HepG2 (cell line): Measurements from ENCODE around the gene CKAP2L. TPM values are rescaled to one million over a fixed set of nuclear protein-coding genes. Genes with fewer than 3 reads are reported as not detected.

Source experiments
- ARNTL ChIP-seq: sonication (generic); formaldehyde crosslinking; IDR thresholded peaks from 2 replicates; pipeline ENCODE4 v1.4.0; 2020; ENCODE audit warnings: mild to moderate bottlenecking, missing genetic modification reagents
- BRD4 ChIP-seq: sonication (generic); formaldehyde crosslinking; IDR thresholded peaks from 2 replicates; pipeline ENCODE4 v1.4.0; 2020; ENCODE audit warnings: missing genetic modification reagents
- DNMT3B ChIP-seq: conservative IDR thresholded peaks from 2 replicates; pipeline ENCODE4 v1.6.1; 2016; ENCODE audit warnings: missing biosample characterization, control low read depth
- EP300 ChIP-seq, 3 experiments: sonication (generic) in 1 of 3; formaldehyde crosslinking in 1 of 3; IDR thresholded peaks; 2 replicates each; pipeline versions ENCODE4 v1.5.1 to v1.6.1; 2011 to 2020; ENCODE audit warnings: low read depth in 2 of 3, low read length in 2 of 3, borderline replicate concordance in 1 of 3, improper control_type of control experiment in 1 of 3, mild to moderate bottlenecking in 1 of 3, missing genetic modification reagents in 1 of 3, moderate library complexity in 1 of 3
- FOXA3 ChIP-seq: IDR thresholded peaks from 2 replicates; pipeline ENCODE4 v1.6.1; 2016; ENCODE audit warnings: missing genetic modification reagents, missing compliant biosample characterization
- FOXK1 ChIP-seq: sonication (generic); formaldehyde crosslinking; IDR thresholded peaks from 2 replicates; pipeline ENCODE4 v1.4.0; 2020; ENCODE audit warnings: low read depth, missing genetic modification reagents, borderline replicate concordance
- HNF4A ChIP-seq: sonication (generic); formaldehyde crosslinking; IDR thresholded peaks from 2 replicates; pipeline ENCODE4 v1.4.0; 2020; ENCODE audit warnings: missing genetic modification reagents
- KDM1A ChIP-seq: IDR thresholded peaks from 2 replicates; pipeline ENCODE4 v1.6.1; 2016; ENCODE audit warnings: missing compliant biosample characterization
- MXI1 ChIP-seq: IDR thresholded peaks from 3 replicates; pipeline ENCODE4 v1.6.1; 2012; ENCODE audit warnings: low read depth, low read length, inconsistent platforms, borderline replicate concordance
- NR2C2 ChIP-seq: sonication (generic); formaldehyde crosslinking; IDR thresholded peaks from 2 replicates; pipeline ENCODE4 v1.4.0; 2020; ENCODE audit warnings: missing genetic modification reagents, mild to moderate bottlenecking, moderate library complexity, borderline replicate concordance
- NR2F2 ChIP-seq: IDR thresholded peaks from 2 replicates; pipeline ENCODE4 v1.6.1; 2012; ENCODE audit warnings: low read depth, inconsistent platforms, borderline replicate concordance
- PHF21A ChIP-seq: sonication (generic); formaldehyde crosslinking; IDR thresholded peaks from 2 replicates; pipeline ENCODE4 v1.5.0; 2020; ENCODE audit warnings: mild to moderate bottlenecking, missing genetic modification reagents
- SAP130 ChIP-seq: IDR thresholded peaks from 2 replicates; pipeline ENCODE4 v1.6.1; 2016; ENCODE audit warnings: low read depth
- SMAD1 ChIP-seq: sonication (generic); formaldehyde crosslinking; IDR thresholded peaks from 2 replicates; pipeline ENCODE4 v1.4.0; 2020; ENCODE audit warnings: missing genetic modification reagents, low read depth, mild to moderate bottlenecking, borderline replicate concordance
- SMAD9 ChIP-seq: sonication (generic); formaldehyde crosslinking; IDR thresholded peaks from 2 replicates; pipeline ENCODE4 v1.5.1; 2020; ENCODE audit warnings: mild to moderate bottlenecking, missing genetic modification reagents
- SOX5 ChIP-seq: IDR thresholded peaks from 2 replicates; pipeline ENCODE4 v1.6.1; 2016; ENCODE audit warnings: borderline replicate concordance
- TAF1 ChIP-seq: sonication (generic); formaldehyde crosslinking; IDR thresholded peaks from 2 replicates; pipeline ENCODE4 v1.4.0; 2020; ENCODE audit warnings: missing genetic modification reagents
- TBL1XR1 ChIP-seq: fragments of 150-350 bp; IDR thresholded peaks from 2 replicates; pipeline ENCODE4 v1.6.1; 2014; ENCODE audit warnings: borderline replicate concordance, low read length; ENCODE audit not compliant: partially characterized antibody
- ZHX2 ChIP-seq, 2 experiments: sonication (generic) in 1 of 2; formaldehyde crosslinking in 1 of 2; IDR thresholded peaks; 2 replicates each; pipeline versions ENCODE4 v1.6.1 to v1.9.0; 2014 to 2022; ENCODE audit warnings: antibody characterized with exemption in 1 of 2, borderline replicate concordance in 1 of 2, inconsistent platforms in 1 of 2, low read depth in 1 of 2, missing genetic modification reagents in 1 of 2
- ZNF136 ChIP-seq: sonication (generic); formaldehyde crosslinking; IDR thresholded peaks from 2 replicates; pipeline ENCODE4 v1.8.1; 2022; ENCODE audit warnings: low read depth, mild to moderate bottlenecking, moderate library complexity, missing genetic modification reagents
- ZNF224 ChIP-seq: sonication (generic); formaldehyde crosslinking; IDR thresholded peaks from 2 replicates; pipeline ENCODE4 v1.5.0; 2020; ENCODE audit warnings: mild to moderate bottlenecking, missing genetic modification reagents
- ZNF34 ChIP-seq: sonication (generic); formaldehyde crosslinking; IDR thresholded peaks from 2 replicates; pipeline ENCODE4 v1.4.0; 2020; ENCODE audit warnings: mild to moderate bottlenecking, missing genetic modification reagents, borderline replicate concordance
- polyA plus RNA-seq, 8 experiments: library from polyadenylated mRNA; depleted of rRNA in 3 of 8; stranded (reverse) in 7 of 8; unstranded in 1 of 8; fragments of >200 nt; fragmentation: Illumina TruSeq in 4 of 8; extraction: Trizol in 4 of 8; gene quantifications; 2 replicates each; pipeline versions ENCODE4 v1.2.1 to v1.2.3, GENCODE V29; 2011 to 2016; ENCODE audit warnings: low read depth in 4 of 8, missing spikeins in 1 of 8, mixed read lengths in 1 of 8; ENCODE audit not compliant: insufficient read depth in 1 of 8
- total RNA-seq, 5 experiments: library from RNA; depleted of rRNA; stranded (reverse); fragments of >200 nt; fragmentation: Illumina TruSeq; extraction: Trizol; gene quantifications; 2 replicates each; pipeline ENCODE4 v1.2.3, GENCODE V29; 2016; ENCODE audit warnings: low read depth in 1 of 5
- TF ChIP-seq, protein P1 (sequence below): sonication (generic); formaldehyde crosslinking; IDR thresholded peaks from 2 replicates; pipeline ENCODE4 v1.9.0; 2021; ENCODE audit warnings: missing genetic modification reagents, borderline replicate concordance

Gene CKAP2L
- total and polyA plus RNA-seq, 2 of the 13 experiments (the other 11 are each of a cell fraction or from before 2014, with no cell fraction given), result 7.1 to 9.5 TPM

DNA sequence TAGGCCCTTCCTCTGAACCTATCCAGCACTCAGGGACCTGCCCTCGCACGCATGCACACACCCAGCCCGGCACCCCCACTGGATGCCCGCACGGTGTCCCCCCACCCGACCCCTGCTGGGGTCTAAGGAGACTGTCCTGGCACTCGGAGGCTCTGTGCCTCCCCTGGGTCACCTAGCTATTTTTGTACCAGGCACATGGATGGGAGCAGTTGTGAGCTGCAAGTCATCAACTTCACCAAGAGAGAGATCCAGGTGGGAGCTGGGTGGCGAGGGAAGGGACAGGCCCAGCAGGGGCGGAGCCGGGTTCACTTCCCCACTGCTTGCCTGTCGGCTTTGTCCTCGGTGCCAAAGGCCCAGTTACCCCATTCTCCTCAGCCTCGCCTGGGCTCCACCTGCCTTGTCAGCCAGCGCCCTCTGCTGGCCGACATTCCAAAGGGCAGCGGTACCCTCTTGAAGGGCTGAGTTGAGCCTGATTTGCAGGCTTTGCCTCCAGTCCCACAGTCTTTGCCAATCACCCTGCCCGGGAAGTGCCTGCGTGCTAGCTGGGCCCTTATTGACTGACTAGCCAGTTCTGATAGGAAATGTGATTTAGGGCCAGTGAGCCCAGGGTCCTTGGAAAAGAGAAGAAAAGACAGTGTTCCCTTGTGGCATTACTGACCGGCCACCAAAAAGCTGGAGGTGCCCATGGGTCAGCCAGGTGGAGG, 37.8 kb downstream of the CKAP2L start (continued):
- peak; percentile 48 for TF ChIP-seq NR2C2 (CRISPR knock-in tag)
- peak; percentile 85; the same call in 1 of the 2 replicates for TF ChIP-seq ZNF224 (CRISPR knock-in tag)
- no peak for TF ChIP-seq TAF1 (CRISPR knock-in tag)
- TF ChIP-seq NR2F2, result no peak; the same call in 1 of the 2 replicates
- TF ChIP-seq SAP130, result peak; percentile 82
- TF ChIP-seq SMAD9 (CRISPR knock-in tag), result no peak
- no peak for TF ChIP-seq BRD4 (CRISPR knock-in tag)
- TF ChIP-seq KDM1A, result no peak
- peak; percentile 60 for TF ChIP-seq FOXA3 (CRISPR knock-in tag)
- no peak for TF ChIP-seq ZHX2 (IDR thresholded peaks at IDR 0.05; ENCODE audit: low read depth)
- TF ChIP-seq ZHX2 (CRISPR knock-in tag; IDR thresholded peaks at IDR 0.05; ENCODE audit: borderline replicate concordance), result no peak
- no peak; the same call in 1 of the 2 replicates for TF ChIP-seq DNMT3B (CRISPR knock-in tag)
- TF ChIP-seq FOXK1 (CRISPR knock-in tag), result peak; percentile 63; the same call in 1 of the 2 replicates
- TF ChIP-seq PHF21A (CRISPR knock-in tag), result no peak
- peak; percentile 72 for TF ChIP-seq SOX5 (CRISPR knock-in tag)
- TF ChIP-seq ZNF34 (CRISPR knock-in tag), result 0 out of 2 replicates have a peak, but pooled peaks have one; percentile 55
- TF ChIP-seq MXI1, result peak; percentile 65; the same call in 2 of the 3 replicates
- TF ChIP-seq, protein P1, sequence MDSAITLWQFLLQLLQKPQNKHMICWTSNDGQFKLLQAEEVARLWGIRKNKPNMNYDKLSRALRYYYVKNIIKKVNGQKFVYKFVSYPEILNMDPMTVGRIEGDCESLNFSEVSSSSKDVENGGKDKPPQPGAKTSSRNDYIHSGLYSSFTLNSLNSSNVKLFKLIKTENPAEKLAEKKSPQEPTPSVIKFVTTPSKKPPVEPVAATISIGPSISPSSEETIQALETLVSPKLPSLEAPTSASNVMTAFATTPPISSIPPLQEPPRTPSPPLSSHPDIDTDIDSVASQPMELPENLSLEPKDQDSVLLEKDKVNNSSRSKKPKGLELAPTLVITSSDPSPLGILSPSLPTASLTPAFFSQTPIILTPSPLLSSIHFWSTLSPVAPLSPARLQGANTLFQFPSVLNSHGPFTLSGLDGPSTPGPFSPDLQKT (CRISPR knock-in tag), result no peak
- TF ChIP-seq ZNF136 (CRISPR knock-in tag), result no peak
- 0 out of 2 replicates have a peak, but pooled peaks have one; percentile 33 for TF ChIP-seq SMAD1 (CRISPR knock-in tag)
- TF ChIP-seq EP300 (IDR thresholded peaks at IDR 0.05; ENCODE audit: low read depth in 2 of 2, low read length in 2 of 2), result peak in 1 of 2 experiments; percentile 56; a peak in 1 of 4 replicates
- TF ChIP-seq EP300 (CRISPR knock-in tag; IDR thresholded peaks at IDR 0.05; ENCODE audit: borderline replicate concordance), result 0 out of 2 replicates have a peak, but pooled peaks have one; percentile 40
- TF ChIP-seq ARNTL (CRISPR knock-in tag), result peak; percentile 46; the same call in 1 of the 2 replicates
- no peak for TF ChIP-seq TBL1XR1
- peak; percentile 67 for TF ChIP-seq HNF4A (CRISPR knock-in tag)
